Stimulated activated CD4-positive, alpha-beta T cell treated with anti-CD3 and anti-CD28 coated beads, Interleukin-12 subunit alpha, Interleukin-12 subunit beta, amount 100 ng/mL, for 48 hours (primary cell): ENCODE results near the gene PAPOLG.
A peak's percentile ranks its signal among the peaks of the same experiment; 100 is the strongest.
"Not testable (repeated sequence)": the region's sequence is repeated elsewhere in the genome, so short reads cannot be mapped to it uniquely, and the experiment has no call there.

ENCODE experiments used
- DNase-seq, 3 donors: peaks; one replicate each; pipeline ENCODE4 v3.0.0-alpha.2; 2020; ENCODE audit warnings: low read depth in 2 of 3, low spot score in 1 of 3

Gene PAPOLG

DNA sequence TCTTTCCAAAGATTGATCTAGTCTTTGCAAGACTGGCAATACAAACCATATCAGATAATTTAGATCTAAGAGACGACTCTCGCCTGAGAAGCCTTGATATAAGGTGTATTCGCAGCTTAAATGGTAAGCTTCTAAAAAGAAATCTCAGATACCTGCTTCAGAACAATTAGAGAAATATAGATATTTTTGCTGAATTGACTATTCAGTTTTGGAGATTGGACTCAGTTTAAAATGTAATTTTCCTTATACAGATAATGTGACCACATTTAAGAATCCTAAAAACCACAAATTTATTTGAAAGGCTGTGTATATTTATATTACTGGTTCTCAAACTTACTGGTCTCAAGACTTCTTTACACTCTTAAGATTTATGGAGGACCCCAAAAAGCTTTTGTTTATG, 15.4 kb downstream of the PAPOLG start:
- DNase-seq, result no peak

DNA sequence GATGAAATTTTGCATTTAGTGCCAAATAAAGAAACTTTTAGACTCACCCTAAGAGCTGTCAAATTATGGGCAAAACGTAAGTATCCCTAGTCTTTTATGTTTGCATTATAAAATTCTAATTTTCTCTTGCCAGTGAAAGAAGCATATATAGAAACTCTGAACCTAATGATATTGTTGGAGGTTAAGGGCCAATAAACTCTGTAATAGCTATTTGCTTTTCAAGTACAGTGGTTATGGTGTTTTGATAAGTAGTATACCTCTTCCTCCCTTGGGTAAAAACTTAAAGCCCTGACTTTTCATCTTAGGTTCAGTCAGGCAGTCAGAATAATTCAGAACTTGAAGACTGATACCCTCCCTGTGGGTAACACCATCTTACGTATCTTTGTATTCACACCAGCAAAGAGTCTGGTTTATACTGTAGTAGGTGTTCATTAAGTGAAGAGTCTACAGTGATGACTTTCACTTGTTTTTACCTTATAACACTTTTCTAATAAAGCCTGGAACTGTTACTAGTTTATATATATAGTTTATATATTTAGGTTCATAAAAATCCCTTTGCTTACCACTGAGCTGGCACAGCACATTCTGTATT, 19.1 kb downstream of the PAPOLG start:
- no peak for DNase-seq

DNA sequence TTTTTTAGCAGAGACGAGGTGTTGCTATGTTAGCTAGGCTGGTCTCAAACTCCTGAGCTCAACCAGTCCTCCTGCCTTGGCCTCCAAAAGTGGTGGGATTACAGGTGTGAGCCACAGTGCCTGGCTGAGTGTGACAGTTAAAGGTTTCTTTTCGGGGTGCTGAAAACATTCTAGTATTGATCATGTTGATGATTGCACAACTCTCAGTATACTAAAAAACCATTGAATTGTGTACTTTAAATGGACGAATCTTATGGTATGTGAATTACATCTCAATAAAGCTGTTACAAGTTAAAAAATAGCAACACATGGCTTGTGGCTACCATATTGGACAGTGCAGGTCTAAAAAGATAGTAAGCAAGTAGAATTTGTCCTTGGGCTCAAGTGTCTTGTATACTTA, 22.3 kb downstream of the PAPOLG start:
- DNase-seq, result no peak

DNA sequence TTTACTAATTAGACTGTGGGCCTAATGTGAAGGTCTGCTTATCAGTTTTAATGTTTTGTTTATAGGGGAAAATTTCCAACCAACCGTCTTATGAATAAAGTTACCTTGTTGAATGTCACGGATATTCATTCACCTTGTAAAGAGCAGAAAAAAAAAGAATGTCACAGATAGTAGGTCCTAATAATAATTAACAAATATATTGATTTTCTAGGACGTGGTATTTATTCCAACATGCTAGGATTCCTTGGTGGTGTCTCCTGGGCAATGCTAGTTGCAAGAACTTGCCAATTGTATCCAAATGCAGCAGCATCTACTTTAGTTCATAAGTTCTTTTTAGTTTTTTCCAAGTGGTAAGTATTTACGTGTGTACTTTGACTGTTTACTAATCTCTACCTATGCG, 23.4 kb downstream of the PAPOLG start:
- DNase-seq, result no peak

- no peak for DNase-seq
Observed at GRCh38 chr2:60780721-60781120, 24.7 kb downstream of the PAPOLG start.

- no peak for DNase-seq
Observed at GRCh38 chr2:60793169-60793568, 37.1 kb downstream of the PAPOLG start.

DNA sequence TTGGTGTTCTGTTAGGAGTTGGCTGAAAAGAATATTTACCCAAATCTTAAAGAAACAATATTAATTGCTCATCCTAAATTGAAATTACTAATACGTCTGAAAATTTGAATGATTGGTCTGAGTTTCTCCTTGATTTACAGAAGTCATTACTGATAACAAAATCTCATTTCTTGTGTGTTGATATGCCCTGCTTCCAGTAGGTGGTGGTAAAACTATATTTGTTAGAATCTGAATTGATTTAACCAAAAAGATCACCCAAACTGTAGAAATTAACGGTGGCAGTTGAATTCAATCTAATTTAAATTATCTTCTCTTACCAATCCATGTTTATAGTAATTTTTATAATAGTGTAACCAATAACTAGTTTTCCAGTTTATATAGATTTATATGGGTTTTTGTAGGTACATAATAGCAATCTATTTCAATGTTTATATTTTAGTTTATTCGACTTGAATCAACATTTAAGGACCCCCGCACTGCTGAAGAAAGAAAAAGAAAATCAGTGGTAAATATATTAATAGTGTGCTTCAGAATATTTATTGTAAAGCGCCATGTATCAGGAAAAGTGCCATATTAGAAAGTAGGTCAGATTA, 38.3 kb downstream of the PAPOLG start:
- no peak for DNase-seq

- DNase-seq, result no peak
Observed at GRCh38 chr2:60796573-60797509, 40.8 kb downstream of the PAPOLG start.

GRCh38 chr2:60804473-60804872, 48.4 kb downstream of the PAPOLG start:
- DNase-seq, result no peak

- DNase-seq, result no peak
Observed at GRCh38 chr2:60806595-60806987, 50.5 kb downstream of the PAPOLG start.

DNA sequence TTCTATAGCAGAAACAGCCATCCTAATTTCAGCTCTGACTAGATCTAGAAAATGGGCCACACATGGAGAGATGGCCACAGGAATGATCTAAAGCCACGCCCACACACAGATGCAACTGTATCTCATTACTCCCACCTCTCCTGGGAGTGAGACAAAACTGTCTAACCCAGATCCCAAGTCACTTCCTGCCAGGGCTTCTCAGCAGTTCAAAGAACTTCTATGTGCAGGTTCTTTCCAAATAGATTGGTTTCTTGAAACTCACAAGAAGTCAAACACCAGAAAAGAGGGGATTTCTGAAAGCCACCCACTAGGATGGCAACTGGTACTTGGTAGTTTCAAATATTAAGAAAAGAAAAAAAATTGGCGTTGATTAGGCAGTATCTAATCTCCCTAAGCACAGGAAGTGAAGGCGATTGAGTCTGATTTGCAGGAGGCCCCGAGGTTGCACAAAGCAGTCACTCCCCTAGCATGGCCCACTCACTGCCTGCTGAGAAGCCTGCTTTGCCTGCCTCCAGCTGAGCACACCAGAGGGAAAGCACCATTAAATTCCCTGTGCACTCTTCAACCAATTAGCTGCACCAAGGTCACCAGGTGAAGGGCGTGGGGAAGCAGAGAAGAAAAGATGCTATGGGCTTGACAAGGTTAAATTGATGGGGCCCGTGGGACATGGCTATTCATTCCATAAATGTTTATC, 51.1 kb downstream of the PAPOLG start:
- peak; percentile 43 to 56 (median 56) for DNase-seq

DNA sequence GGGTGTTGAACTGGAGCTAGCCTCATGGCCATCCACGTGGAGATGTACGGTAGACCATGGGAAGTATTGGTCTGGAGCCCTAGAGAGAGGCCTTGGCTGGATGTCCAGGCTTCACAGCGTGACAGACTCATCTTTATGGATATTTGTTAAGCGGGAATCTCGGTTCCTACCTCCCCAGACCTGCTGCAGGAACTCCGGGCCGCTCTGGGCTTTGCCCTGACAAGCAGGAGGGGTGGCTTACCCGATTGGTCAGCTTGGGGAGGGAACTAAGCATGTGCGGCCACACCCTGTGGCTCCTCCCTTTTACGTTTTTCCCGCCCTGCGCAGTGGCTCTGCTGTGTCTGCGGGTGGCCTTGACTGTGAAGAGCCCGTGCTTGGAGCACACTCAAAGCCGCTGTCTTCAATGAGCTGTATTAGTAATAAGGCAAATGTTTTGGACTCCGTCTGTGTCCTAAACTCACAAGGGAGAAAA, 52.3 kb downstream of the PAPOLG start:
- no peak for DNase-seq

- no peak for DNase-seq
Observed at GRCh38 chr2:60811491-60812375, 55.7 kb downstream of the PAPOLG start.

DNA sequence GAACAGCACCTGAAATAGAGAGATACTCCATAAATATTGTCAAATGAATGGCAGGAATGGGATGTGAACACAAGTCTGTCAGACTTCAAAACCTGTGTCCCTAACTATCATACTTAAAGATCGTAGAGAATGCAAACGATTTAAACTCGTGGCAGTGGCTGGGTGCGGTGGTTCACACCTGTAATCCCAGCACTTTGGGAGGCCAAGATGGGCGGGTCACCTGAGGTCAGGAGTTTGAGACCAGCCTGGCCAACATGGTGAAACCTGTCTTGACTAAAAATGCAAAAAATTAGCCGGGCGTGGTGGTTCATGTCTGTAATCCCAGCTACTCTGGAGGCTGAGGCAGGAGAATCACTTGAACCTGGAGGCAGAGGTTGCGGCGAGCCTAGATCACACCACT, 61.1 kb downstream of the PAPOLG start:
- not testable (repeated sequence) for DNase-seq

- DNase-seq, result peak; percentile 45 to 56 (median 47)
Observed at GRCh38 chr2:60818272-60818671, 62.2 kb downstream of the PAPOLG start.

DNA sequence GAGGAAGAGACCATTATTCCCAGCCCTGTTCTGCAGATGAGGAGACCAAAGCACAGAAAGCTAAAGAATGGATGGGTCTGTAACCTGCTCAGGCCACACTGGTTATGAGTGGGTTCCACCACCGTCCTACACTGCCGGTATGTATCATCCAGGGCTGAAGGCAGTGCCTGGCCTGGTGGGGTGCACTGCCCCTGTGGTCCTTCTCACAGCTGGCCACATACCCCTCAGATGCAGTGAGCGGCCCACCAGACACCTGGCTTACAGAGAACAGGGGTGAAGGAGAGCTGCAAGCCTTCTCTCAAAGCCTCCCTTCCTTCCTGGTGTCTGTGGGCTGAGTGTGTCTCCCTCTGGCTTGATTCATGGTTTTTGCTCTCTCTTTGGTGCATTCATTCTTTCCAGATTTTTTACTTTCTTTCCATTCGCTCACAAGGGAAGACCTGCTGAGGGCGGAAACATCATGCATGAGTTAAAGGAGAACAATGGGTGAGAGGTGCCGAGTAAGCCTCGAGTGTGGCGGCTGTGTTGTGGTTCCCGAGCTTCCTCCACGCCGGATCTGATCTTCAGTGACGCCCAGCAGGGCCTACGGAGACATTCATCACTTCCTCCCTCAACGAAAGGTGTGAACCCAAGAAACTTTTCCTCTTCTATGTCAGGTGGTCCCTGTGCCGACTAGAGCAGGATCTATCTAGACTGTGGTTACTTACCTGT, 63.2 kb downstream of the PAPOLG start:
- peak; percentile 68 to 82 (median 71) for DNase-seq

GRCh38 chr2:60819936-60820335, 63.9 kb downstream of the PAPOLG start:
- no peak for DNase-seq

DNA sequence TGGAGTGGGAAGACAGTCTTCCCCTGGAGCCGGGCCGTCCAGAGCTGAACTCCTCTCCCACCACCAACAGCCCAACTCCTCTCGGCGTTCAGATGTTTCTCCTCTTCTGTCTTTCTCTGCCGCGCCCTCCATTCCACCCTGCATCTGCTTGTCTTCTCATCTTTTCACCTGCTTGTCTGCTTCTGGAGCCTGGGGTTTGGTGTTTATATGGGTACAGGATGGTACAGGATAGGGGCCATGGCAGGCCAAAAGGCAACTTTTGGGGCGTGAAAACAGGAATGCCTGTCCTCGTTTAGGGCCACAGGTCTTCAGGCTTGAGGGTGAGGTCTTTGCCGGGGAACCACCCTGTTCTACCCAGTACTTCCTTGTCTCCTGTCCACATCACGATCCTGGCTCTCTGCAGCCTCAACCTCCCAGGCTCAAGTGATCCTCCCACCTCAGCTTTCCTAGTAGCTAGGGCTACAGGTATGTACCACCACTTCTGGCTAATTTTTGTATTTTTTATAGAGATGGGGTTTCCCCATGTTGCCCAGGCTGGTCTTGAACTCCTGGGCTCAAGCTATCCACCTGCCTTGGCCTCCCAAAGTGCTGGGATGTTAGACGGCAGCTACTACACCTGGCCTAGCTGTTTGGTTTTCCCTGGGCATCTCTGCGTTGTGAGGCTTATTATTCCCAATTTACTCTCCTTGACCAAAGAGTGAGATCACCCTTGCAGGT, 64.5 kb downstream of the PAPOLG start:
- DNase-seq, result no peak

GRCh38 chr2:60821133-60821469, 65.0 kb downstream of the PAPOLG start:
- no peak for DNase-seq
